ENCODE measurements around the gene PRSS57.

Gene PRSS57

GRCh38 chr19:719636-720344 is 24.5 kb upstream of the PRSS57 start:
- H3K4me2 ChIP-seq (ENCODE audit: low read depth, low read length): no peak overlapping the region
- no peaks in the 10 kb centered on the region for H3K79me2 ChIP-seq (ENCODE audit: low read length)
- H3K27me3 ChIP-seq (replicated peaks; ENCODE audit: insufficient read depth, low read length): peaks cover 91% of the 10 kb centered on the region
- H3K9me2 ChIP-seq (replicated peaks; ENCODE audit: insufficient read depth, low read length): no peaks in the 10 kb centered on the region
- H4K20me1 ChIP-seq (ENCODE audit: insufficient read depth, low read length): no peaks in the 10 kb centered on the region
- no peak overlapping the region for H3K9ac ChIP-seq (ENCODE audit: low read length)
- no peaks in the 10 kb centered on the region for H3K4me1 ChIP-seq (ENCODE audit: low read length)
- H2AFZ ChIP-seq (ENCODE audit: low read length): no peak overlapping the region
- DNase-seq: no peak
- no peaks in the 10 kb centered on the region for H3K36me3 ChIP-seq (replicated peaks; ENCODE audit: insufficient read depth, low read length)
- no peaks in the 10 kb centered on the region for H3F3A ChIP-seq (ENCODE audit: insufficient read depth, low read length)
- H3K27ac ChIP-seq (ENCODE audit: low read length): no peak overlapping the region
- no peaks in the 10 kb centered on the region for H3K9me3 ChIP-seq (replicated peaks; ENCODE audit: insufficient read depth, low read length)
- no peak overlapping the region for H3K4me3 ChIP-seq (ENCODE audit: low read length)
- TF ChIP-seq, protein P1, sequence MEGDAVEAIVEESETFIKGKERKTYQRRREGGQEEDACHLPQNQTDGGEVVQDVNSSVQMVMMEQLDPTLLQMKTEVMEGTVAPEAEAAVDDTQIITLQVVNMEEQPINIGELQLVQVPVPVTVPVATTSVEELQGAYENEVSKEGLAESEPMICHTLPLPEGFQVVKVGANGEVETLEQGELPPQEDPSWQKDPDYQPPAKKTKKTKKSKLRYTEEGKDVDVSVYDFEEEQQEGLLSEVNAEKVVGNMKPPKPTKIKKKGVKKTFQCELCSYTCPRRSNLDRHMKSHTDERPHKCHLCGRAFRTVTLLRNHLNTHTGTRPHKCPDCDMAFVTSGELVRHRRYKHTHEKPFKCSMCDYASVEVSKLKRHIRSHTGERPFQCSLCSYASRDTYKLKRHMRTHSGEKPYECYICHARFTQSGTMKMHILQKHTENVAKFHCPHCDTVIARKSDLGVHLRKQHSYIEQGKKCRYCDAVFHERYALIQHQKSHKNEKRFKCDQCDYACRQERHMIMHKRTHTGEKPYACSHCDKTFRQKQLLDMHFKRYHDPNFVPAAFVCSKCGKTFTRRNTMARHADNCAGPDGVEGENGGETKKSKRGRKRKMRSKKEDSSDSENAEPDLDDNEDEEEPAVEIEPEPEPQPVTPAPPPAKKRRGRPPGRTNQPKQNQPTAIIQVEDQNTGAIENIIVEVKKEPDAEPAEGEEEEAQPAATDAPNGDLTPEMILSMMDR (IDR thresholded peaks at IDR 0.05; ENCODE audit: low read length): no peak
- TF ChIP-seq EZH2 (optimal IDR thresholded peaks at IDR 0.05; ENCODE audit: low read depth, low read length): no peak
- TF ChIP-seq EZH2phosphoT487 (IDR thresholded peaks at IDR 0.05; ENCODE audit: low read length): no peak

DNA sequence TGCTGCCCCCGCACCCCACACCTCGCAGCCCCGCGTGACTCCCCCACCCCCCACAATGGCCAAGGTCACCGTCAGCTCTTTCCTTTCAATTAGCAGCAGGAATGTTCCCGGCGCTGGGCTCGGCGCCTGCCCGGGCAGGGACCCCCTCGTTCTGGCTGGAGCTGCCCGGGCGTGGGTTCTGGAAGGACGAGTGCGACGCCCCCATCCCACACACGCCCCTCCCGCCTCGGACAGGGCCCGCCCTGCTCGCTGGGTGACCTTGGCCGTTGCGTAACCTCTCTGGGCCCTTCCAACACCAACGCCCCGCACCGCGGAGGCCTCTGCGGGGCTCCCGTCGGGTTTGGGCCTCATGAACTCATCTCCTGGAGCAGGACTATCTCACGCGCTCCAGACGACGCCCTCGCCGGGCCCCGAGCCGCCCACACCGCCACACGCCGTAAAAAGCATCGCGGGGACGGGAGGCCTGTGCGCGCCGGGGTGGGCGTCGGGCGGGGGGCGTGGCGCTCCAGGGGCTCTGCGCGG is 23.8 kb upstream of the PRSS57 start:
- Histone ChIP-seq H3K4me1 (ENCODE audit: low read length) (no peaks in the 10 kb centered on the region), H3K4me3 (ENCODE audit: low read length) (no peak overlapping the region), H3K9ac (ENCODE audit: low read length) (no peak overlapping the region), H3K4me2 (ENCODE audit: low read depth, low read length) (no peak overlapping the region), H3K27me3 (replicated peaks; ENCODE audit: insufficient read depth, low read length) (peaks cover 89% of the 10 kb centered on the region), H3K79me2 (ENCODE audit: low read length) (no peaks in the 10 kb centered on the region), H4K20me1 (ENCODE audit: insufficient read depth, low read length) (no peaks in the 10 kb centered on the region), H3F3A (ENCODE audit: insufficient read depth, low read length) (no peaks in the 10 kb centered on the region), H3K9me3 (replicated peaks; ENCODE audit: insufficient read depth, low read length) (no peaks in the 10 kb centered on the region), H3K9me2 (replicated peaks; ENCODE audit: insufficient read depth, low read length) (no peaks in the 10 kb centered on the region), H3K36me3 (replicated peaks; ENCODE audit: insufficient read depth, low read length) (no peaks in the 10 kb centered on the region), H2AFZ (ENCODE audit: low read length) (no peak overlapping the region), H3K27ac (ENCODE audit: low read length) (no peak overlapping the region)
- TF ChIP-seq, protein P1 (IDR thresholded peaks at IDR 0.05; ENCODE audit: low read length): no peak
- no peak for TF ChIP-seq EZH2phosphoT487 (IDR thresholded peaks at IDR 0.05; ENCODE audit: low read length)
- no peak for TF ChIP-seq EZH2 (optimal IDR thresholded peaks at IDR 0.05; ENCODE audit: low read depth, low read length)
- DNase-seq: no peak

DNA sequence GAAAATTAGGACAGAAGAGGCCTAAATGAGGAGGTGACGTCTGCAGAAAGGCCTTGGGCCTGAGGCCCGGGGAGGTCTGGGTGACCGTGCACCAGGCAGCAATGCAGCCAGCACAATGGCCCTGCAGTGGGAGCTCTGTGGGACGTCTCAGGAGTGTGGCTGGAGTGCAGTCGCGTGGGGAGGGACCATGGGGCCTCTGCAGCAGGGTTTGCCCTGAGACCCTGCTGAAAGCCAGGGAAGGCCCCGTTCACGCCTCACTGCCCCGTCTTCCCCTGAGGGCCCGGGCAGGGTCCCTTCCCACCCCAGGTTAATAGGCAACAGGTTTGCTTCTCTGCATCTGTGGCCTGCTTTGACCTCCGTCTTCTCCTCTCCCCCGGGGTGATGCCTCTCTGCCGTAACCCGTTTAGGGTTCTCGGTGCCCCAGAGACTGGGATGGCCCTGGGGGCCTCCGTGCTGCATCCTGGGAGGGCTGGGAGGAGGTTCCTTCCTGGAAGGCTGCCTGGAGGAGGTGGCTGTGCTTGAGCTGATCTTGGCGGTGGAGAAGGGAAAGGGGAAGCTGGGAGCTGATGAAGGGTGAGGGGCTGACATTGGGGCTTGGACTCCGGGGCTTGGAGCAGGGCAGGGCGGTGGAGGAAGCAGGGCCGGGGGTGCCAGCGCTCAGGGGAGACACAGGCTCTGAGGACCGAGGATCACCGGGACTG is 23.1 kb upstream of the PRSS57 start:
- no peak overlapping the region for H3K4me3 ChIP-seq (ENCODE audit: low read length)
- peaks cover 89% of the 10 kb centered on the region for H3K27me3 ChIP-seq (replicated peaks; ENCODE audit: insufficient read depth, low read length)
- DNase-seq: no peak
- H3K79me2 ChIP-seq (ENCODE audit: low read length): no peaks in the 10 kb centered on the region
- H3K36me3 ChIP-seq (replicated peaks; ENCODE audit: insufficient read depth, low read length): no peaks in the 10 kb centered on the region
- no peaks in the 10 kb centered on the region for H3F3A ChIP-seq (ENCODE audit: insufficient read depth, low read length)
- no peaks in the 10 kb centered on the region for H3K9me2 ChIP-seq (replicated peaks; ENCODE audit: insufficient read depth, low read length)
- H4K20me1 ChIP-seq (ENCODE audit: insufficient read depth, low read length): no peaks in the 10 kb centered on the region
- H3K9me3 ChIP-seq (replicated peaks; ENCODE audit: insufficient read depth, low read length): no peaks in the 10 kb centered on the region
- H3K4me1 ChIP-seq (ENCODE audit: low read length): no peaks in the 10 kb centered on the region
- no peak overlapping the region for H3K27ac ChIP-seq (ENCODE audit: low read length)
- no peak overlapping the region for H2AFZ ChIP-seq (ENCODE audit: low read length)
- no peak overlapping the region for H3K4me2 ChIP-seq (ENCODE audit: low read depth, low read length)
- no peak overlapping the region for H3K9ac ChIP-seq (ENCODE audit: low read length)
- TF ChIP-seq, protein P1 (IDR thresholded peaks at IDR 0.05; ENCODE audit: low read length): no peak
- TF ChIP-seq EZH2phosphoT487 (IDR thresholded peaks at IDR 0.05; ENCODE audit: low read length): no peak
